NCI-H82 treated with DMSO at 0.1 percent for 48 hours (cell line): ENCODE measurements around the gene TAF11L4.
"Not testable (repeated sequence)": the region's sequence is repeated elsewhere in the genome, so short reads cannot be mapped to it uniquely, and the experiment has no call there.

Experiments
- DNase-seq: peaks from one replicate; lab custom pipeline; 2025; ENCODE audit not compliant: unreplicated experiment; lab: John Stamatoyannopoulos, UW

Gene TAF11L4

DNA sequence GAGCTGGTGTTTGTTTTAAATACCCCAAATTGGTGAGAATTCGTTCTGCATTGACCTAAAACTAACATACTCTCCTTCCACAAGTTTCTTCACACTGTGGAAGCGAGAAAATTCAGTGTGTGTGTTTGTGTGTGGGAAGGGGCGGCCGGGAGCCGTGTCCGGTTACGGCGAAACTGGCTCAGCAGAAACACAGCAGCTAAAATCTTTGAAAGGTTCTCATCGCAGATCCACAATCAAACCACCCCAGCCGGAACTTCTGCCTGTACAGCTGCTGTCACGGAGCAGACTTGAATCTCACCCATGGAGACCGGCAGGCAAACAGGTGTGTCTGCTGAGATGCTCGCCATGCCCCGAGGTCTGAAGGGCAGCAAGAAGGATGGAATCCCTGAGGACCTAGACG is at the start of gene TAF11L4:
Gene TAF11L4 (plus strand): TSS at position 301 of the 400 bp plus-strand sequence.
- DNase-seq: not testable (repeated sequence)

GRCh38 chr5:17475064-17475463 is 46.5 kb upstream of the TAF11L4 start:
- DNase-seq: not testable (repeated sequence)

DNA sequence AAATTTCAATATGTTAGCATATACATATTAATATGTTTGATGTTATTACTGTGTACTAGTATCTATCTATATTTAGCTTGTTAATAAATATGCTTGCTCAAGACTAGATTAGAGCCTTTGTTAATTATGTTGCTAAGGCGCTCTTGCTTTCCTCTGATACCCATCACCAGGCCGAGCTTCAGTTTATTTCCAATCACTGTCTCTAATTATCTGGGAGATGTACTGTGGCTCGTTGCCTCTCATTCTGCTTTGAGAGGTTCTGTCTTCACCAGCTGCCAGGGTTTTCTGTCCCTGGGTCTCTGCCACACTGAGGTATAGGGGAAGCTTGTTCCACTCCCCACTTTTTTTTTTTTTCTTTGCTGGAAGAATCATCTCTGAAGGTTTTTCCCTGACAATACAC is 44.6 kb upstream of the TAF11L4 start:
- no peak for DNase-seq

GRCh38 chr5:17477573-17478265 is 43.9 kb upstream of the TAF11L4 start:
- no peak for DNase-seq

GRCh38 chr5:17481378-17481777 is 40.2 kb upstream of the TAF11L4 start:
- DNase-seq: no peak

DNA sequence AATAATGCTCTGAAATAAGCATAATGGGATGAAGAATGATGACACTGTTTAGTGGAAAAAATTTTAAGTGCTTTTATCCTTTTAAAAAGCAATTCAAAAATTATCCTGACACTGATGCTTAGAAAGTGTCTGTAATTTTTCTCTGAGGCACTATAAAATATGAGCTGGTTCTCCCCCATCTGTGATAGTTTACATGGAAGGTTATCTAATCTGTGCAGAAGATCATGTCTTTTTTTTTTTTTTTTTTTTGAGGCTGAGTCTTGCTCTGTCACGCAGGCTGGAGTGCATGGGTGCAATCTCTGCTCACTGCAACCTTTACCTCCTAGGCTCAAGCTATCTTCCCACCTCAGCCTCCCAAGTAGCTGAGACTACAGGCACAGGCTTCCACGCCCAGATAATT is 38.8 kb upstream of the TAF11L4 start:
- DNase-seq: no peak

DNA sequence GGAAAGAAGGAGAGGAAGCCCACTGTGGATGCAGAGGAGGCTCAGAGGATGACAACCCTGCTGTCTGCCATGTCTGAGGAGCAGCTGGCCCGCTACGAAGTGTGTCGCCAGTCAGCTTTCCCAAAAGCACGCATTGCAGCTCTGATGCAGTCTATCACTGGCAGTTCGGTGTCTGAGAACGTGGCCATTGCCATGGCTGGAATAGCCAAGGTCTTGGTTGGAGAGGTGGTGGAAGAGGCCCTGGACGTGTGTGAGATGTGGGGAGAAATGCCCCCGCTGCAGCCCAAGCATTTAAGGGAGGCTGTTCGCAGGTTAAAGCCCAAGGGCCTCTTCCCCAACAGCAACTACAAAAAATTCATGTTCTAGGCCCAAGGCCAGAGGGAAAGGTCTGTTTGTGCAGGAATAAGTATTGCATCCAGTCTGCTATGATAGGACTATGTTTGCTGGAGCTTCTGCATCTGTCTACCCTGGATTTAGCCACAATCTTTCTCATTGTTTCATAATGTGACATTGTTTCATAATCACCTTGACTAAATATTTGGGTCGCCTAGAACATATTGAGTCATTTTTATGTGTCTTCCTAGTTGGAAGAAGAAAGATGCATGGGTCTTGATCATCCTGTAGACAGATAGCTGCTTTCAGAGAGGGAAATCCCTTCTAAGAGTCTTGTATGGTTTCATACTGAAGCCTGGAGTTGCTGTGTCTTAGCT is 35.0 kb upstream of the TAF11L4 start:
- DNase-seq: not testable (repeated sequence)

DNA sequence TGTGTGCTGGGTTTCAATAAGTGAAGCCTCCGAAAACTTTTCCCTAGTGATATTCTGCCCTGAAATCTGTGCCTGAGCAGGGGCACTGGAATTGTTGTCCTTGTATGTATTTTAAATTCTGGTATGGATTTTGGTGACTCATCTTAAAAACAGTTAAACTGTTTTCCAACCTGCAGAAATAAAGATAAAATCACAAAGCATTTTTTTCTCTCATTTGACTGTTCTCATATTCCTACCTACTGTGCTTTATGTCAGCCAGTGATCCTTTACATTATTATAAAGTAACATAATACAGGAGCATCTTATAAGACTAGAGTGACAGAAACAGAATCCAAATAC is 34.5 kb upstream of the TAF11L4 start:
- no peak for DNase-seq

DNA sequence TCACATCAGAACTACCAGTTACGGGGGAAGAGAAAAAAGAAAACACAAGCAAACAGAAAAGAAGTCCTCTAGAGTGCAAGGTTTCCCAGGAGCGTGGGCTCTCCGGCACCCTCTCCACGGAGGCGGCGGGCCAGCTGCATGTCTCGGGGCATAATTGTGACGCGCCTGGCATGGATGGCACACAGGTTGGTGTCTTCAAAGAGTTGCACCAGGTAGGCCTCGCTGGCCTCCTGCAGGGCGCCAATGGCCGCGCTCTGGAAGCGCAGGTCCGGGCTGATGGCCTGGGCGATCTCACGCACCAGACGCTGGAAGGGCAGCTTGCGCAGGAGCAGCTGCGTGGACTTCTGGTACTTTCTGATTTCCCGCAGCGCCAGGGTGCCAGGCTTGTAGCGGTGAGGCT is 30.3 kb upstream of the TAF11L4 start:
- not testable (repeated sequence) for DNase-seq

DNA sequence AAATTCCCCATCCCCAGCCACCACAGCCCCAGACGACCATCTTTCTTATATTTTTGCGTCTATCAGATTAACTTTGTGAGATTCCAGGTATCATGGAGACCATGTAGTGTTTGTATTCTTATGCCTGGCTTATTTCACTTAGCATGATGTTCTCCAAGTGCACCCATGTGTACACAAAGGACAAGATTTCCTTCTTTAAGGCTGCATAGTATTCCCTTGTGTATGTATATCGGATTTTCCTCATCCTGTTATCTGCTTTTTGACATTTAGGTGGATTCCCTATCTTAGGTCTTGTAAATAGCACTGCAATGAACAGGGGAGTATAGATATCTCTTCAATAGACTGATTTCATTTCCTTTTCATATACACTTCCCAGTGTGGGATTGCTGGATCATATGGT is 28.8 kb upstream of the TAF11L4 start:
- DNase-seq: no peak

DNA sequence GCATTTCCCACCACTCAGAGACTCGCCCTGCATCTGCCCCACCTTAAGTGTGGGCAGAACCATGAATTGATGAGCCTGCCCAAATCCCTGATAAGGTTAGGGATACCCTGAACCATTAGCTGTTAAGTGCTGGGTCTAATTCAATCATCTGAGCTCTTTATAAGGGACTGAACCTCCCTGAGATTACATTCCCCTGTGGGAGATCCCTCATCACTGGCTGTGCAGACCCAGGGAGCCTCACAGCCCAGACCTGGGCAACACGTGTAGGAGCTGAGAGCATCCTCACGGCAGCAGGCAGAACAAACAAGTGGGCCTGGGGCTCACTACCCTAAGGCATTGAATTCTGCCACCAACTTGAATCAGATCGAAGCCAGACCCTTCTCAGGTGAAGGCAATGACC is 24.2 kb upstream of the TAF11L4 start:
- no peak for DNase-seq

- DNase-seq: not testable (repeated sequence)
Observed at GRCh38 chr5:17497931-17498330, 23.7 kb upstream of the TAF11L4 start, which contains the start of gene TAF11L2. Gene TAF11L2, plus strand, starts transcription at chr5:17498231.

- DNase-seq: no peak
Observed at GRCh38 chr5:17511775-17512325, 9.8 kb upstream of the TAF11L4 start.

DNA sequence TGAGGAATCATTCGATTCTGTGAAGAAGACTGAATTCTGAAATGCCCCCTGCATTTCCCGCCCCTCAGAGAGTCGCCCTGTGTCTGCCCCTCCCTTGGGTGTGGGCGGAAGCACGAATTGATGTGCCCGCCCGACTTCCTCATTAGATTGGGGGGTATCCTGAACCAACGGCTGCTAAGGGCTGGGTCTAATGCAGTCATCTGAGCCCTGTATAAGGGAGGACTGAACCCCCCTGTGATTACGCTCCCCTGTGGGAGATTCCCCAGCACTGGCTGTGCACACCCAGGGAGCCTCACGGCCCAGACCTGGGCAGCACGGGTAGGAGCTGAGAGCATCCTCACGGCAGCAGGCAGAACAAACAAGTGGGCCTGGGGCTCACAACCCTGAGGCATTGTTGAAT is 4.1 kb upstream of the TAF11L4 start:
- DNase-seq: not testable (repeated sequence)

DNA sequence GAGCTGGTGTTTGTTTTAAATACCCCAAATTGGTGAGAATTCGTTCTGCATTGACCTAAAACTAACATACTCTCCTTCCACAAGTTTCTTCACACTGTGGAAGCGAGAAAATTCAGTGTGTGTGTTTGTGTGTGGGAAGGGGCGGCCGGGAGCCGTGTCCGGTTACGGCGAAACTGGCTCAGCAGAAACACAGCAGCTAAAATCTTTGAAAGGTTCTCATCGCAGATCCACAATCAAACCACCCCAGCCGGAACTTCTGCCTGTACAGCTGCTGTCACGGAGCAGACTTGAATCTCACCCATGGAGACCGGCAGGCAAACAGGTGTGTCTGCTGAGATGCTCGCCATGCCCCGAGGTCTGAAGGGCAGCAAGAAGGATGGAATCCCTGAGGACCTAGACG is 3.5 kb upstream of the TAF11L4 start, which contains the start of gene TAF11L3:
Gene TAF11L3 (plus strand): TSS at position 301 of the 400 bp plus-strand sequence.
- not testable (repeated sequence) for DNase-seq

GRCh38 chr5:17519508-17519907 is 2.1 kb upstream of the TAF11L4 start:
- DNase-seq: not testable (repeated sequence)

DNA sequence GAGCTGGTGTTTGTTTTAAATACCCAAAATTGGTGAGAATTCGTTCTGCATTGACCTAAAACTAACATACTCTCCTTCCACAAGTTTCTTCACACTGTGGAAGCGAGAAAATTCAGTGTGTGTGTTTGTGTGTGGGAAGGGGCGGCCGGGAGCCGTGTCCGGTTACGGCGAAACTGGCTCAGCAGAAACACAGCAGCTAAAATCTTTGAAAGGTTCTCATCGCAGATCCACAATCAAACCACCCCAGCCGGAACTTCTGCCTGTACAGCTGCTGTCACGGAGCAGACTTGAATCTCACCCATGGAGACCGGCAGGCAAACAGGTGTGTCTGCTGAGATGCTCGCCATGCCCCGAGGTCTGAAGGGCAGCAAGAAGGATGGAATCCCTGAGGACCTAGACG is 3.3 kb downstream of the TAF11L4 start, which contains the start of gene TAF11L5:
Gene TAF11L5 (plus strand): TSS at position 301 of the 400 bp plus-strand sequence.
- not testable (repeated sequence) for DNase-seq

GRCh38 chr5:17526504-17526903 is 4.9 kb downstream of the TAF11L4 start:
- DNase-seq: not testable (repeated sequence)

DNA sequence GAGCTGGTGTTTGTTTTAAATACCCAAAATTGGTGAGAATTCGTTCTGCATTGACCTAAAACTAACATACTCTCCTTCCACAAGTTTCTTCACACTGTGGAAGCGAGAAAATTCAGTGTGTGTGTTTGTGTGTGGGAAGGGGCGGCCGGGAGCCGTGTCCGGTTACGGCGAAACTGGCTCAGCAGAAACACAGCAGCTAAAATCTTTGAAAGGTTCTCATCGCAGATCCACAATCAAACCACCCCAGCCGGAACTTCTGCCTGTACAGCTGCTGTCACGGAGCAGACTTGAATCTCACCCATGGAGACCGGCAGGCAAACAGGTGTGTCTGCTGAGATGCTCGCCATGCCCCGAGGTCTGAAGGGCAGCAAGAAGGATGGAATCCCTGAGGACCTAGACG is 6.8 kb downstream of the TAF11L4 start, which contains the start of gene TAF11L6:
Gene TAF11L6 (plus strand): TSS at position 301 of the 400 bp plus-strand sequence.
- DNase-seq: not testable (repeated sequence)
